Stimulated activated CD4-positive, alpha-beta T cell treated with anti-CD3 and anti-CD28 coated beads, TNF-alpha, amount 100 ng/mL, for 24 hours (primary cell): ENCODE results near the gene CNGA2.
"Not testable (repeated sequence)": the region's sequence is repeated elsewhere in the genome, so short reads cannot be mapped to it uniquely, and the experiment has no call there.

ENCODE experiments used
- DNase-seq, 3 experiments: peaks; one replicate each; pipeline ENCODE4 v3.0.0-alpha.2; 2020; ENCODE audit warnings: low read depth in 3 of 3

CNGA2 gene

GRCh38 chrX:151734446-151734845, at the start of gene CNGA2:
Gene CNGA2, plus strand, starts transcription at chrX:151734746. Its CDS starts 3,738 bp downstream, at chrX:151738484.
- no peak for DNase-seq

- DNase-seq, result no peak
Observed at GRCh38 chrX:151687635-151688034, 46.9 kb upstream of the CNGA2 start.

DNA sequence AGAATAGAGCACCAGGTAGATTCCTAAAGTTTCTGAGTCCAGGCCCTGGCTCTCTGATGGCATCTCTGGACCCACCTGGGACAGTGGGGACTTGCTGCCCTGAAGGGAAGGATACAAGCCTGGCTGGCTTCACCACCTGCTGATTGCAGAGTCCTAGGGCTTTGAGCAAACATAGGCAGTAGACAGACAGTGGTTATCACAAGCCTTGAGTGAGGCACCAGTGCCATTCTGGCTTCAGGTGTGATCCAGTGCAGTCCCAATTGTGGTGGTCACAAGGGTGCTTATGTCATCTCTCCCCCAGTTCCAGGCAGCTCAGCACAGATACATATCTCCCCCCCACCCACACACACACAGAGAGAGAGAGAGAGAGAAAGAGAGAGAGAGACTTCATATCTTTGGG, 45.9 kb upstream of the CNGA2 start:
- no peak for DNase-seq

- no peak for DNase-seq
Observed at GRCh38 chrX:151692825-151693224, 41.7 kb upstream of the CNGA2 start.

- no peak for DNase-seq
Observed at GRCh38 chrX:151694121-151694520, 40.4 kb upstream of the CNGA2 start.

DNA sequence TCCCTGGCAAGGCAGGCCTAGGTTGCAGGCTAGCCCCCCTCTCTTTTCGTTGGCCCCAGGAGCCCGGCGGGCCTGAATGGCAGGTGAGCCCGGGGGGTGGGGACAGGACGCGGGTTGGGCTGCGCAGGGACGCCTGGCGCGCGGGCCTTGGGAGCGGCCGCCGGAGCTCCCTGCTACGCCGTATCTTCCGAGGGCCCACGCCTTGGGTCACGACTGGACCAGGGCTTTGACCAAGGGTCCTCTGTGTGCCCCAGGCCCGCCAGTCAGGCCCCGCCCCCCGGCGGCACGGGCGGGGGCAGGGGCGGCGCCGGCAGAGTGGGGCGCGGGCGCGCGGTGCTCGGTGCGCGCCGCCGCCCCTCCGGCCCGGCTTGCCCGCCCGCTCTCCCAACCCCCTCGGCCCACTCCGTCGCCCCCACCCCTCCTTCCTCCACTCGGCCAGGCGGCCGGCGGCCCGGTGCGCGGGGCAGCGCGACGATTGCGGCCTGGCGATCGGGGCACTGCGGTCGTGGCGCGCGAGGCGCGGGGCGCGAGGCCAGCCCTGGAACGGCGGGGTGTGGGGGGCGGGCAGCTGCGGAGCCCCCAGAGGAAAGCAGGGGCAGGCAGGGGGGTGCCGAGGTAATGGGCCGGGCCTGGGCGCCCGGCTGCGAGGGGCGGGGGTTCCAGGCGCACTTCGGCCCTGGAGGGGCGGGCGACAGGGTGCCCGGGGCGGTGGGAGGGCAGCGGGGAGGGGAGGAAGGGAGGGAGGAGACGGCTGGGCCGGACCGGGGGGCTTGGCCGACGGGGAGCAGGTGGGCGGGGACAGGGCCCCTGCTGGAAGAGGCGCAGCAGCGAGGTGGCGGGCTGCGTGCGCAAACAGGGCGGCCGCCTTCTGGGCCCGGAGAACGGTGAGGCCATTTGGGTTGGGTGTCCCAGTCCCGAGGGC, 39.6 kb upstream of the CNGA2 start, which contains the start of gene PRRG3:
TSS of gene PRRG3 (plus strand) at position 798 of the 922 bp plus-strand sequence. CDS start 3,357 bp downstream, outside the sequence.
- no peak for DNase-seq

GRCh38 chrX:151695583-151696340, 38.8 kb upstream of the CNGA2 start:
- DNase-seq, result no peak

- DNase-seq, result not testable (repeated sequence)
Observed at GRCh38 chrX:151697082-151697481, 37.5 kb upstream of the CNGA2 start.

- DNase-seq, result no peak
Observed at GRCh38 chrX:151697522-151697921, 37.0 kb upstream of the CNGA2 start.

GRCh38 chrX:151698485-151698884, 36.1 kb upstream of the CNGA2 start:
- DNase-seq, result no peak

DNA sequence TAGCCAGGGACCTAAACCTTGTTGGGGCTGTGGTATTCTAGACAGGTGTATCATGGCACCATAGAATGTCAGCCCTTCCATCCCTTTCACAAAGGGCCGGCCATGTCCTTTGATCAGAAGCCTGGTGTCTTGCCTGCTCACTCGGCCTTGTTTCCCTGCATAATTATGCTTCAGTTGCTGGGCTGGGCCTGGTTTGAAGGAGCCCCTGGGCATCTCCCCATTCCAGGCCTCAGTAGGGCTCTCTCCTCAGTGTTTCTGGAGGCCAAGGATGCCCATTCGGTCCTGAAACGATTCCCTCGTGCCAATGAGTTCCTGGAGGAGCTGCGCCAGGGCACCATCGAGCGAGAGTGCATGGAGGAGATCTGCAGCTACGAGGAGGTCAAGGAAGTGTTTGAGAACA, 34.8 kb upstream of the CNGA2 start:
- DNase-seq, result no peak

DNA sequence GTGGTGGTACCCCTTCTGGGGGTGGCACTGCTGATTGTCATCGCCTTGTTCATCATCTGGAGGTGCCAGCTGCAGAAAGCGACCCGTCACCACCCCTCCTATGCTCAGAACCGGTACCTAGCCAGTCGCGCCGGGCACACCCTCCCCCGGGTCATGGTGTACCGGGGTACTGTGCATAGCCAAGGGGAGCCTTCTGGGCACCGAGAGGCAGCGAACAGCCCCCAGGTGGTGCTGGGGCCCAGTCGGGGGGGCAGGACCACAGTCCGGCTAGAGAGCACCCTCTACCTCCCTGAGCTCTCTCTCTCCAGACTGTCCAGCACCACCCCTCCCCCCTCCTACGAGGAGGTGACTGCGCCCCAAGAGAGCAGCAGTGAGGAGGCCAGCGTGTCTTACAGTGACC, 34.0 kb upstream of the CNGA2 start:
- DNase-seq, result no peak

- DNase-seq, result no peak
Observed at GRCh38 chrX:151701071-151701470, 33.5 kb upstream of the CNGA2 start.

GRCh38 chrX:151701531-151701930, 33.0 kb upstream of the CNGA2 start:
- no peak for DNase-seq

GRCh38 chrX:151702026-151702714, 32.4 kb upstream of the CNGA2 start:
- DNase-seq, result no peak

- DNase-seq, result no peak
Observed at GRCh38 chrX:151702741-151703340, 31.7 kb upstream of the CNGA2 start.

GRCh38 chrX:151703487-151703886, 31.1 kb upstream of the CNGA2 start:
- DNase-seq, result no peak

GRCh38 chrX:151704041-151704663, 30.4 kb upstream of the CNGA2 start:
- no peak for DNase-seq

GRCh38 chrX:151708821-151709220, 25.7 kb upstream of the CNGA2 start:
- no peak for DNase-seq

DNA sequence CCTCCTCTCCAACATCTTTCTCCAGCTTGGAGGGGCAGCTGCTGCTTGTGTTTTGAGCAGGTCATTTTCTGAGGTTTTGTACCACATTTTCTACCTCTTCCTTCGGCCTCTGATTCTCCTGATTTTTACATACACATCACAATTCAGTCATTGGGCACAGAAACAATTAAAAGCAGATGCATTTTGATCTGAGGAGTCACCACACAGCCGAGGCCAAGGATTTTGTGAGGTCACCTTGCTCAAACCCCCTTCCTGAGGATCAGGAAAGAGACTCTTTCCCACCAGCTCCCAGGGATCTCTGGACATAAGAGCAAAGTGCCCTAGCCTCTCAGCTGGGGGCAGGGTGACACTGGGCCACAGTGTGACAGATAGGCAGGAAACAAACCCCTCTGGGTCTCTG, 24.1 kb upstream of the CNGA2 start:
- no peak for DNase-seq

- no peak for DNase-seq
Observed at GRCh38 chrX:151711154-151711553, 23.4 kb upstream of the CNGA2 start.
